Measurements from ENCODE around the gene KIDINS220.

DNA sequence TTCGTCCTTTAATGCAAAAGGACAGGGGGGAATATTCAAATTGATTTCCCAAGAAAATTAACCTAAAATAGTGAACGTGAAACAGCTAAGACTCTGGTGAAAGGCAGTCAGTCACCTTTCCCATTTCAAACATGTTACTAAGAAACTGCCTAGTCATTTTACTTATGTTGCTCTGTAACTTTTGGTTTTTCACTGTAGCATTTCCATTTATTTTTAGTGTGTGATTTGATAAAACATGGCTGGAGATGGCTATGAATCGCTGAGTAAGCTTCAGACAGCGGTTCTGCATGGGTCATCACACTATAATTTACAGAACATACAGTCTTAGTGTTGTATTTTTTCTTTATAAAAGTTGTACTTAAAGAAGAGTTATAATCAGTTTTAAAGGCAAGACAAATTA is 16.0 kb upstream of the KIDINS220 start:
- TF ChIP-seq RAD21 (conservative IDR thresholded peaks at IDR 0.05) (no peak), EP300 (conservative IDR thresholded peaks at IDR 0.05; ENCODE audit: poor library complexity, severe bottlenecking) (no peak)
